HFFc6 (cell line): ENCODE measurements around the gene PPP1R7. TPM values are rescaled to one million over a fixed set of nuclear protein-coding genes. Genes with fewer than 3 reads are reported as not detected.

Experiments
- DNase-seq: peaks from one replicate; pipeline ENCODE4 v3.0.0-alpha.2; 2018
- H3K27ac Mint-ChIP-seq: 2 replicates; pipeline ENCODE4 v1.8.0; 2020; ENCODE audit warnings: mild to moderate bottlenecking, mixed read lengths
- H3K27me3 Mint-ChIP-seq: 2 replicates; pipeline ENCODE4 v1.8.0; 2021; ENCODE audit warnings: mild to moderate bottlenecking, moderate library complexity, mixed read lengths; ENCODE audit not compliant: insufficient read depth
- H3K36me3 Mint-ChIP-seq: 2 replicates; pipeline ENCODE4 v1.8.0; 2021; ENCODE audit warnings: low read depth, mixed read lengths
- H3K4me1 Mint-ChIP-seq: 2 replicates; pipeline ENCODE4 v1.8.0; 2020; ENCODE audit warnings: low read depth, mixed read lengths
- H3K4me3 Mint-ChIP-seq: 2 replicates; pipeline ENCODE4 v1.8.0; 2020; ENCODE audit warnings: mild to moderate bottlenecking, moderate library complexity, mixed read lengths
- H3K9me3 Mint-ChIP-seq: 2 replicates; pipeline ENCODE4 v1.8.0; 2020; ENCODE audit warnings: mild to moderate bottlenecking, mixed read lengths
- CTCF ChIP-seq: fragments of 200-600 bp; sonication (generic); IDR thresholded peaks from 2 replicates; pipeline ENCODE4 v1.5.0; 2021; ENCODE audit warnings: antibody characterized with exemption, mild to moderate bottlenecking
- total RNA-seq, 6 experiments: library from RNA; stranded (reverse); fragmentation: NEBNext Ultra II Directional; extraction: Animal tissue kit (Norgen Biotek cat#: 25700); gene quantifications; 2 replicates in 1 of 6; 3 replicates in 5 of 6; pipeline ENCODE4 v1.2.3, GENCODE V29; 2021

The PPP1R7 gene
- total RNA-seq, 6 experiments from 2014 or later, result 90.6 to 117 (median 103) TPM

GRCh38 chr2:241133436-241133820 lies 16.8 kb upstream of the PPP1R7 start:
- no peak for DNase-seq
- H3K27ac Mint-ChIP-seq, result no peak overlapping the region
- H3K27me3 Mint-ChIP-seq, result no peaks in the 10 kb centered on the region; the same call in 1 of the 2 replicates
- H3K4me3 Mint-ChIP-seq, result no peak overlapping the region
- H3K36me3 Mint-ChIP-seq, result no peaks in the 10 kb centered on the region
- no peaks in the 10 kb centered on the region for H3K4me1 Mint-ChIP-seq
- TF ChIP-seq CTCF, result no peak
- no peaks in the 10 kb centered on the region for H3K9me3 Mint-ChIP-seq

- DNase-seq, result no peak
- H3K36me3 Mint-ChIP-seq, result no peaks in the 10 kb centered on the region
- H3K27me3 Mint-ChIP-seq, result peaks cover under 1% of the 10 kb centered on the region; the same call in 1 of the 2 replicates
- H3K4me3 Mint-ChIP-seq, result no peak overlapping the region
- no peak overlapping the region for H3K27ac Mint-ChIP-seq
- H3K9me3 Mint-ChIP-seq, result no peaks in the 10 kb centered on the region
- TF ChIP-seq CTCF, result no peak
- H3K4me1 Mint-ChIP-seq, result no peaks in the 10 kb centered on the region; the same call in 1 of the 2 replicates
These were observed 15.6 kb upstream of the PPP1R7 start for GRCh38 chr2:241134711-241135110.

- Mint-ChIP-seq H3K4me1 (no peaks in the 10 kb centered on the region; the same call in 1 of the 2 replicates), H3K9me3 (no peaks in the 10 kb centered on the region), H3K27ac (no peak overlapping the region), H3K27me3 (peaks cover 2% of the 10 kb centered on the region; the same call in 1 of the 2 replicates), H3K4me3 (no peak overlapping the region), H3K36me3 (no peaks in the 10 kb centered on the region)
- DNase-seq, result no peak
- no peak for TF ChIP-seq CTCF
These were observed 14.5 kb upstream of the PPP1R7 start for GRCh38 chr2:241135737-241136136.

GRCh38 chr2:241136191-241136590 lies 14.1 kb upstream of the PPP1R7 start:
- peaks cover 2% of the 10 kb centered on the region for H3K27me3 Mint-ChIP-seq
- H3K4me1 Mint-ChIP-seq, result no peaks in the 10 kb centered on the region; the same call in 1 of the 2 replicates
- H3K36me3 Mint-ChIP-seq, result no peaks in the 10 kb centered on the region
- H3K9me3 Mint-ChIP-seq, result no peaks in the 10 kb centered on the region
- H3K4me3 Mint-ChIP-seq, result no peak overlapping the region
- DNase-seq, result no peak
- H3K27ac Mint-ChIP-seq, result no peak overlapping the region
- no peak for TF ChIP-seq CTCF

GRCh38 chr2:241136661-241137260 lies 13.5 kb upstream of the PPP1R7 start:
- H3K27me3 Mint-ChIP-seq, result peaks cover 2% of the 10 kb centered on the region
- no peaks in the 10 kb centered on the region for H3K9me3 Mint-ChIP-seq
- no peaks in the 10 kb centered on the region for H3K36me3 Mint-ChIP-seq
- no peak overlapping the region for H3K4me3 Mint-ChIP-seq
- DNase-seq, result no peak
- no peaks in the 10 kb centered on the region; the same call in 1 of the 2 replicates for H3K4me1 Mint-ChIP-seq
- no peak overlapping the region for H3K27ac Mint-ChIP-seq
- no peak for TF ChIP-seq CTCF
